Measurements from ENCODE around the gene RANBP9.

Gene RANBP9

DNA sequence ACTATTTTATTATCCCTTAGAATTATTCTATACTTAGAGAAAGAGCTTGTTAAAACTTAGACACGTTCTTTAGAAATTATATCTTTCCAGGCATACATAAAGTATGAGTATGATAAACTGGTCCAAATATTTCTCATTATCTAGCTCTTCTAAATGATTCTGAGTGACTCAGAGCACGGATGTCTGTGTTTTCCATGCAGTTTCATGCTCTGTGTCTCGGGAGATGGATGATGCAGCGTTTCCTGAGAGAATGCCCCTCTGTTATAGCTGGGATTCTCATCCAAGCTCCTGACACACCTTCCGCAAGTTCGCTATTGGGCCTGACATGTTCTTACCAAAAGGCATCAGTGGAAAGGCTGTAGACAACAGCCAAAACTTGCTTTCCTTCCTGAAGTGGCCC lies 117.9 kb downstream of the RANBP9 start:
- DNase-seq (ENCODE audit: low spot score), result no peak

DNA sequence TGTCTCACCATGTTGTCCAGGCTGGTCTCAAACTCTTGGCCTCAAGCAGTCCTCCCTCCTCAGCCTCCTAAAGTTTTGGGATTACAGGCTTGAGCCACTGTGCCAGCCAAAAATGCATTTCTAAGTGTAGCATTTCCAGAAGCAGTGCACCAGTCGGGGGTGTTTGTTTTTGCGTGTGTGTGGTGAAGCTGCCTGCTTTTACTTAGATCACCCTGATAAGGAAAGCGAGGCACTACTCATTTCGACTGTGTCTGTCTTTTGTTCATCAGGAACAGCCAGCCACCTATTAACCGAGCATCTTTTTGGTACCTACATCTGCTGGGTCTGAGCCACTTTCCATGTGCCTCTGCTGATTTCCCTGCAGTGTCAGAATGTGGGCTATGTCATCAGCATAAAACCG lies 118.5 kb downstream of the RANBP9 start:
- no peak for DNase-seq (ENCODE audit: low spot score)

DNA sequence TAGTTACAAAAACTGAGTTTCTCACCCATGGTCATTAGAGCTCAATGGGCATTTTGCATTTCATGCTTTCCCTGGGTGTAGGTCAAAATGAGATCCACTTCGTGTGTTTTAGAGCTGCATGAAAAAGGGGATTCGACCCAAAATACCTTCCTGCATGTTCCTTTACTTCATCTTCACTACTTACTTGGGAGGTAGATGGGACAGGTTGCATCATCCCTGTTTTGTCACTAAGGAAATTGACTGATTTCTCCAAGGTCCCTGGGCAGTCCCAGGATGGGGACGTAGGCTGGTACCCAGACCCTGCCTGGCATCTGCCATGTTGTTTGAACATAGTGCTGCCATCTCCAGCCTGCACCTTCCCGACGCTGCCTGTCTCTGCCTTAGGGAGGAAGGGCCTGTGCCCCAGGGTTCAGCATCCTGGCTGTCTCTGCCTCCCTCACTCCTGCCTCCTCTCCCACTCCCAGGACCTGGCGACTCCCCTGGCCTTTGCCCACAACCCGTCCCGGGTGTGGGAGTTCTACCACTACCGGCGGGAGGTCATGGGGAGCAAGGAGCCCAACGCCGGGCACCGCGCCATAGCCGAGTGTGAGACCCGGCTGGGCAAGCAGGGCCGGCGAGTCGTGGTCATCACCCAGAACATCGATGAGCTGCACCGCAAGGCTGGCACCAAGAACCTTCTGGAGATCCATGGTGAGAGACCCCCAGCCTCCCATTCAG lies 120.3 kb downstream of the RANBP9 start:
- DNase-seq (ENCODE audit: low spot score), result no peak

DNA sequence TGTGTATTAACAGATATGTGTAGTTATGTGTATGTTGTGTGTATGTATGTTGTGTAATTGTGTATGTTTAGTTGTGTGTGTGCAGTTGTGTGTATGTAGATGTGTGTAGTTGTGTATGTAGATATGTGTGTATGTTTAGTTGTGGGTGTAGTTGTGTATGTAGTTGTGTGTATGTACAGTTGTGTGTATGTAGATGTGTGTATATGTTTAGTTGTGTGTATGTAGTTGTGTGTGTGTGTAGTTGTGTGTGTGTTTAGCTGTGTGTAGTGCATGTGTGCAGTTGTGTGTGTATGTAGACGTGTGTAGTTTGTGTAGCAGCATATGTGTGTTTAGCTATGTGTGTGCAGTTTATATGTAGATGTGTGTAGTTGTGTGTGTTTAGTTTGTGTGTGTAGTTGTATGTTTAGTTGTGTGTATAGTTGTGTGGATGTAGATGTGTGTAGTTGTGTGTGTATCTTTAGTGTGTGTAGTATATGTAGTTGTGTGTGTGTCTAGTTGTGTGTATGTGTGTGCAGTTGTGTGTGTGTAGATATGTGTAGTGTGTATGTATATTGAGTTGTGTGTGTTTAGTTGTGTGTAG lies 121.0 kb downstream of the RANBP9 start:
- DNase-seq (ENCODE audit: low spot score), result no peak

DNA sequence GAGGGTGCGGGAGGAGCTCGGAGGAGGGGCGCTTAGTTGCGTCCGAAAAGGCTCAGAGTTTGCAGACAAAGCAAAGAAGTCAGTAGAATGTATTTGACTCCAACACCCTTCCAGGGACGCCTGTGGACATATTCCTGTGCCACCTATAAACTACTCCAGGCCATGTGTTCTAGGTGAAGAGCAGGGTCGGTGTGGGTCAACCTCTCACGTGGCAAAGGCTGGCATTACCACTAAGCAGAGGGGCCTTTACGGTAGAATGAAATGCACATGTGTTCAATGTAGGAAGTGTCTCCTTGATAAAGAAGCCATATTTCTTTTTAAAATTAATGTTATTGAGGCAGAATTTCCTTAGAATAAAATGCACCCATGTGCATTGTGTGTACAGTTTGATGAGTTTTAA lies 121.8 kb downstream of the RANBP9 start:
- DNase-seq (ENCODE audit: low spot score), result no peak

DNA sequence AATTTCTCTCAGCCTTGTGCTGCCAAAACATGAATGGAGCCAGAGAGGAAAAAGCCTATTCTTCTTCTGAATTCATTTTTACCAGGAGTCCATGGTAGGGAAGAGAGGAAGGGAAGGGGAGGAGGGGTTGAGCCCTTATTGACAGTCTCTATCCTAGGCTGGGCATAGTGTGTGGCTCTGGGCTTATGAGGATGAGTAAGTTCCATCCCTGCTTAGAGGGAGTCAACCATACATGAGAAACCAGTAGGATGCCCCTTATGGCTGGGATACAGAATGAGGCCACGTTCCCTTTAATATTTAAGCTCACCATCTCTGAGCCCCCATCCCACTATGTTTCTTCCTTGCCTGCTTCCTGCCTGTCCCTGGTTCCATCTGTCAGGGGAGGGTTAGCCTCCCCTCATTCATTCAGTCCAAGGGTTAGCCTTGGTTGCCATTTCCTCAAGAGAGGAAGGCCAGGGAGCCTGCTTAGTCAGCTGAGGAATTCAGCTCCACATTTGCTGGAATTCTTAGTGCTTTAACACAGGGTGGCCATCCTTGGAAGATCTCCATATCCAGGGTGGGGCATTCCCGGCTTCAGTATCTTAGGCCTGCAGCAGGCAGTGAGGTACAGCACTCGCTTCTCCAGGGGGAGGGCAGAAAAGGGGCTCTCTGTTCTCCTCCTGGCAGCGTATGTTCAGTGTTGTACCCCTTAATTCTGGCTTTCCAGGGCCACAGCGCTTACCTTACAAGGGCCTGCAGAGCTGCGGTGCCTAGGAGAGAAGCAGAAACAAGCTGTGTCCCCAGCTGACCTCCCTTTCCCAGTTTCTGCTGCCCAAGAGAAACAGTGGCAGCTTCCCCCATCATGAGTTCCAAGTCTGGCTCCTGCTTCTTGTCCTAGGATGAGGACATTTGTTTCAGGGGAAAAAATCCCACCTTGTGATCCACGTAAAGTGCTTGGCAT lies 124.8 kb downstream of the RANBP9 start:
- DNase-seq (ENCODE audit: low spot score), result no peak

DNA sequence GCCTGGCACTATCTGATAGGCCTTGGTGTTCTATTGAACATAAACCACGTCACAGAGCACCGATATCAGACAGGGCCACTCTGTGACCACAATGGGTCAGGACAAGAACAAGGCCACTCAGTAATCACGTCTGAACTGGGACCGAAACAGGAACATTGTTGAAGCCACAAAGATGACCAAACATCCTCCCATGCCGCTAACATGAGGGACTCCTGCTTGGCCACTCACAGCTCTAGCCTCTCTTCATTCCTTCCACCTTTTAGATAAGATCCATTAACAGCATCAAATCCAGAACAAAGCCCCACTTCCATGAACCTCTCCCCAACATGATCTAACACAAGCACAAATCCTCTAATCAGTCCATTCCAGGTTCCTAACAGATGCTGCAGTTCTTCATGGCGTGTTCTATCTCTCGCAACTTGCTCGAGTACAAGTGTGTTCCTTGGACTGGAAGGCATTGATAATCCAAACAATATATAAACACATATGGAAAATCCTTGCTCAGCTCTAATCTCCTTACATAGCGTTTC lies 129.9 kb downstream of the RANBP9 start:
- no peak for DNase-seq (ENCODE audit: low spot score)

DNA sequence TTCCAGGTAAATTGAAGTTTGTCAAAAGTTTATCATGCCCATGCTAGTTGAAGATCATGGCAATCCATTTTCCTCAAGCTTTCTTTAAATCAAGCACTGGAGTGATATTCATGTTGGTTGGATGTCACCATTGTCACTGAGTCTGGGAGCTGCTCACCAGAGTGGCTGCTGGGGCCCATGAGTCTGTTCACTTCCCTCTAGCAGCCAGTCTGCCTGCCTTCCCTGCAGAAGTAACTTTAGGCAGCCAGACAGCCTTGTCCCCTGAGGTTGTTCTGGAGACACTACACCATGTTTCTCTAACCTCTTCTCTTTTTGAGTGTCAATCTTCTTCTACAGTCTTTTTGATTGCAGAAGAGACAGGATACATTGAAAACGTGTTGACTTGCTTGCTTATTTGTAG lies 131.7 kb downstream of the RANBP9 start:
- DNase-seq (ENCODE audit: low spot score), result no peak

DNA sequence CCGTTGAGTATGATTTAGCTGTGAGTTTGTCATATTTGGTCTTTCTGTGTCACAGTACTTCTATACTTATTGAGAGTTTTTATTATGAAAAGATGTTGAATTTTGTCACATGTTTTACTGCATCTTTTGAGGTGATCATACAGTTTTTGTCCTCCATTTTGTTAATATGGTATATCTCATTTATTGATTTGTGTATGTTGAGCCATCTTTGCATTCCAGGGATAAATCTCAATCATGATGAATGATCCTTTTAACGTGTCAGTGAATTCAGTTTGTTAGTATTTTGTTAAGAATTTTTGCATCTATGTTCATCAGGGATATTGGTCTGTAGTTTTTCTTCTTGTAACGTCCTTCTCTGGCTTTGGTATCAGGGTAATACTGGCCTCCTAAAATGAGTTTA lies 133.7 kb downstream of the RANBP9 start:
- no peak for DNase-seq (ENCODE audit: low spot score)

DNA sequence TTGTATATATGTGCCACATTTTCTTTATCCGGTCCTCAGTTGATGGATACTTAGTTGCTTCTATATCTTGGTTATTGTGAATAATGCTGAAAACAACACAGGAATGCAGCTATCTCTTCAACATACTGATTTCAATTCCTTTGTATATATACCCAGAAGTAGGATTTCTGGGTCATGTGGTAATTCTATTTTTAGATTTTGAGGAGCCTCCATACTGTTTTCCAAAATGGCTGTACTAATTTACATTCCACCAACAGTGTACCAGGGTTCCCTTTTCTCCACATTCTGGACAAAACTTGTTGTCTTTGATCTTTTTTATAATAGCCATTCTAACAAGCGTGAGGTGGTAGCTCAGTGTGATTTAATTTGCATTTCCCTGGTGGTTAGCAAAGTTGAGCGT lies 135.6 kb downstream of the RANBP9 start:
- DNase-seq (ENCODE audit: low spot score), result no peak

DNA sequence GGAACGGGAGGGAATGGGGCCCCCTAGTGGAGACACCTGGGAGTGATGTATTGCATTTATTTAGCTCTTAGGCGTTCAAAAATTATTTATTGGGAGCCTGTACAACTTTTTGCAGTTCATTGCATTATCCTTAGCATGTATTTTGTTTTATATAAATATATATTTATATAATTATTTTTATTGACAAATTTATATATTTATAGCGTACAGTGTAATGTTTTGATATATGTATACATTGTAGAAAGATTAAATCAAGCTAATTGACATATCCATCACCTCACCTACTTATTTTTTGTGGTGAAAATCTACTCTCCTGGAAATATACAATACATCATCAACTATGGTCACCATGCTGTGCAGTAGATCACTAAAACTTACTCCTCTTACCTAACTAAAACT lies 136.3 kb downstream of the RANBP9 start:
- no peak for DNase-seq (ENCODE audit: low spot score)

DNA sequence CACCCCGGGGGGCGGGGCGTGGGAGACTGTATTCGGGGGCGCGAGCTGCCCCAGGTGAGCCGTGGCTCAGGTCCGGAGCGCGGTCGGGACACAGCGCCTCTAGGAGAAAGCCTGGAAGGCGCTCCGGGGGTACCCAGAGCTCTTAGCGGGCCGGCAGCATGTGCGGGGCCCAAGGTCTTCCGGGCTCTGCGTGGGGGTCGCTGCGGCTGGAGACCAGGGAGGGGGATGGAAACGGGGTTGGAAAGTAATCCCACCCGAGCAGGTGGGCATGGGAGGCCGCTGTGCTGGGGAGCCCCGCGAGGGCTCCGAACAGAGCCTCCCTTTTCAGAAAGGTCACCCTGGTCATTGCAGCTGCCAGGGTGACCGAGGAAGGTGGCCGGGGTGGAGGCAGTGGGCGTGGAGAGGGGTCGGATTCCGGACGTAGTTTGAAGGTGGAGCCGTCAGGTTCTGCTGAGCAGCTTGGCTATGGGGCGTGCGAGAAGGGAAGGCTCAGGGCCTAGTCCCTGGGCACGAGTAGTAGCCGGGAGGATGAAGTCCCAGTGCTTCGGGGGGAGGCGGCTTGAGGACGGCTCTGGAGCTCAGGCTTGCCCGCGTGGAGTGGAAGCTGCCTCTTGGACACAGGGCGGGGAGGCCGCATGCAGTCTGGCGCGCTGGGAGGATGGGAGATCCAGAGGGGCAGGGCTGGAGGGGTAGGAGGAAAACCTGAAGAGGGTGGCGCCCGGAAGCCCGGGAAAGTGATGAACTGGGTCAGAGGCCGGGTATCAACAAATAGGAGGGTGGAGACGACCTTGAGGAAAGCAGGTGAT lies 136.9 kb downstream of the RANBP9 start, which contains the start of gene SIRT5:
Gene SIRT5, plus strand, starts transcription at position 31 of the 806 bp plus-strand sequence. CDS start 9,510 bp downstream, outside the sequence.
- peak; percentile 78 for DNase-seq (ENCODE audit: low spot score)

DNA sequence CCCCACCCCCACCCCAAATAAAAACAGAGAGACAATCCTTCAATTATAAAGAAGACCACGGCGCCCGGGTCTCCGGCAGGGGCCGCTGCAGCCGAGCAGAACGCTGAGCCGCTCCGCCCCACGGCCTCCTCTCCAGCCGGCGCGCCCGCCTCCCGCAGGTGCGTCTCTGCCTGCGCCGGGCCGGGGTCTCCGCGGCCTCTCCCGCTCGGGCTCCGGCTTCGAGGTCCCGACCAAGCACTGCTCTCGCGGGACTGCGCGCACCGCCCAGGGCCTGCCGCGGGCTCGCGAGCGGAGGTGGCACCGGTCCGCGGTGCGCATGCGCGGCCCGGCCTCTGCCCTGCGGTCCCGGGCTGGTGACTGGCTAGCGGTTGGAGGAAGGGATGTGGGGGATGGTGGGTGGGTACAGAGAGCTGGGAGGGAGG lies 137.5 kb downstream of the RANBP9 start:
- peak; percentile 99 for DNase-seq (ENCODE audit: low spot score)

DNA sequence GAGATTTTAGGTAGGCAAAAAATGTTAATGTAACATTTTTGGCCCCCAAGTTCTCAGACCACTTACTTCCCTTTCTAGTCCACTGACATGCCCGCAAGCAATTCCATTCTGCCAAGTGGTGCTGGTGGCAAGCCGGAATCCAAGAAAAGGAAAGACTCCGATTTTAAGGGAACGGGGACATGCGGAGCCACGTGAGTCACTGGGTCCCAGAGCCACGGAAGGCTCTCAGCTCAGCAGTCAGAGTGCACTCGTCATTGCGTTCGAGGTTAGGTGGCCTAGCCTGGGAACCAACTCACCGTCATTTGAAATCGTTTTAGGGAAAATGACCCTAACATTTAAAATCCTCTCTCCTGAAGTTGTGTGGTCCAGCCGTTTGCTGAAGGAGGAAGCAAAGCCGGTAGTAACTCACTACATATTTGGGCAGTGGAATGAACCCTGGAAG lies 137.9 kb downstream of the RANBP9 start:
- peak; percentile 41 for DNase-seq (ENCODE audit: low spot score)

DNA sequence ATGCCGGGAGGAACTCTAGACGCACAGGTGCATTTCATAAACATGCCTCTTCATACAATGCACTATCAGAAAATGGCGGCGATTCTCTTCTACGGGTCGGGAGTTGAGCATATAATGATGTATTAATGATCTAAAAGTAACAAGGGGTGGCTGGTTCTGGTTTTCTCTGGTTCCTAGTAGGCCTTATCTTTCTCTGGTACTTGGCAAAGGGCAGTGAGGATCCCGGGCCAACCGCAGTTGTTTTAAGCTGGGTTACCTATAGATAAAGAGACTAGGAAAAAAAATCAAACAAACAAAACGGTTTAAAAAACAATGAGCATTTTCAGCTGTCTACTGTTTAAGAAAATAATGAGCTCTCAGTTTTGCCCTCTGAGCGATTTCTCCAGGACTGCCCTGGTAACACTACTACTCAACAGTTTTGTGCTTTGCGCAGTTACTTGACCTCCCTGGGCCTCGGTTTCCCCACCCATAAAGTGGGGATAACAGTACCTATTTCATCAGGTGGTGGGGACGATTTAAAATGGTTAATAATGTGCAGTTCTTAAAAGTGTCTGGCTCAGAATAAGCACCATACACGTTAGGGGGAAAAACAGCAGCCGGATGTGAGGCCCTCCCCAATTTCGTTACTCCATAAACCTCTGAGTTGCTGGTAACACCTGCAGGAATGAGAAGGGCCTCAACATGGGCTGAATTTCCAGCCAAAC lies 138.5 kb downstream of the RANBP9 start:
- no peak for DNase-seq (ENCODE audit: low spot score)

DNA sequence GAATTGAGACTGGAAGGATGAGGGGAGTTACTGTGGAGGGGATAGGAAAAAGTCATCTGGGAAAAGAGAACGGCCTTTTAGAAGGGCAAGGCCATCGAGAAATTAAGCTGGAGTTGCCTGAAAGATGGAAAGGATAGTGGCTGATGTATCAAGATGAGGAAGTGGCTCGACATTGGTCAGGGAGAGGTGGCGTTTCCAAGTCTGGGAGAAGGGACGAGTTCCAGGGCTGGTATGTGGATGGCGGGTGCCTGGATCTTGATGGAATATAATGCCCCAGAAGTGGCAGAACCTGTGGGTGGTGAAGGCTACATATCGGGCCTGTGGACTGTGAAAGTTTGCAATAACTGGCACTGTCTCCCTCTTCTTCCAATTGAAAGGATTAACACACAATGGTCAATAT lies 139.4 kb downstream of the RANBP9 start:
- no peak for DNase-seq (ENCODE audit: low spot score)
